MV-4-11 (cell line): Measurements from ENCODE around the gene RAP1GDS1.
"Not testable (repeated sequence)": the region's sequence is repeated elsewhere in the genome, so short reads cannot be mapped to it uniquely, and the experiment has no call there.

ENCODE experiments used
- DNase-seq: peaks from one replicate; lab custom pipeline; 2025; lab: John Stamatoyannopoulos, UW

RAP1GDS1 gene

GRCh38 chr4:98287328-98287727 is 26.1 kb downstream of the RAP1GDS1 start:
- no peak for DNase-seq

- DNase-seq = not testable (repeated sequence)
These were observed 27.5 kb downstream of the RAP1GDS1 start for GRCh38 chr4:98288671-98289070.

GRCh38 chr4:98289375-98289774 is 28.2 kb downstream of the RAP1GDS1 start:
- no peak for DNase-seq

GRCh38 chr4:98290511-98290910 is 29.3 kb downstream of the RAP1GDS1 start:
- no peak for DNase-seq

GRCh38 chr4:98293104-98293887 is 32.1 kb downstream of the RAP1GDS1 start:
- no peak for DNase-seq

- no peak for DNase-seq
These were observed 36.8 kb downstream of the RAP1GDS1 start for GRCh38 chr4:98298022-98298421.

GRCh38 chr4:98300706-98301105 is 39.5 kb downstream of the RAP1GDS1 start:
- DNase-seq = no peak

- no peak for DNase-seq
These were observed 44.4 kb downstream of the RAP1GDS1 start for GRCh38 chr4:98305576-98305975.

GRCh38 chr4:98310867-98311266 is 49.7 kb downstream of the RAP1GDS1 start:
- DNase-seq = no peak

- no peak for DNase-seq
These were observed 50.5 kb downstream of the RAP1GDS1 start for GRCh38 chr4:98311656-98312055.

GRCh38 chr4:98314791-98315565 is 53.8 kb downstream of the RAP1GDS1 start:
- no peak for DNase-seq

- DNase-seq = no peak
These were observed 57.3 kb downstream of the RAP1GDS1 start for GRCh38 chr4:98318521-98318920.

- DNase-seq = no peak
These were observed 57.8 kb downstream of the RAP1GDS1 start for GRCh38 chr4:98319021-98319420.

GRCh38 chr4:98326168-98326567 is 65.0 kb downstream of the RAP1GDS1 start:
- DNase-seq = no peak

- no peak for DNase-seq
These were observed 66.5 kb downstream of the RAP1GDS1 start for GRCh38 chr4:98327694-98328093.

- not testable (repeated sequence) for DNase-seq
These were observed 68.9 kb downstream of the RAP1GDS1 start for GRCh38 chr4:98329879-98330640.

GRCh38 chr4:98332017-98332416 is 70.8 kb downstream of the RAP1GDS1 start:
- no peak for DNase-seq

- no peak for DNase-seq
These were observed 73.3 kb downstream of the RAP1GDS1 start for GRCh38 chr4:98334461-98334860.

- DNase-seq = no peak
These were observed 77.7 kb downstream of the RAP1GDS1 start for GRCh38 chr4:98338761-98339438.

GRCh38 chr4:98341309-98341708 is 80.1 kb downstream of the RAP1GDS1 start:
- no peak for DNase-seq

GRCh38 chr4:98343626-98344025 is 82.4 kb downstream of the RAP1GDS1 start:
- no peak for DNase-seq

GRCh38 chr4:98345838-98346237 is 84.7 kb downstream of the RAP1GDS1 start:
- no peak for DNase-seq
